HG02623 (cell line): ENCODE results near the gene DCDC2B.
"Not testable (repeated sequence)": the region's sequence is repeated elsewhere in the genome, so short reads cannot be mapped to it uniquely, and the experiment has no call there.

Experiments
- ATAC-seq: cut with Tn5 transposase; IDR thresholded peaks from one replicate; pipeline ENCODE4 v1.9.1; 2021; ENCODE audit warnings: moderate library complexity; ENCODE audit not compliant: unreplicated experiment

DCDC2B gene

GRCh38 chr1:32208891-32209328 is at the start of gene DCDC2B:
DCDC2B (plus strand) TSS chr1:32209089; CDS start chr1:32209094, 5 bp downstream.
- no peak for ATAC-seq

DNA sequence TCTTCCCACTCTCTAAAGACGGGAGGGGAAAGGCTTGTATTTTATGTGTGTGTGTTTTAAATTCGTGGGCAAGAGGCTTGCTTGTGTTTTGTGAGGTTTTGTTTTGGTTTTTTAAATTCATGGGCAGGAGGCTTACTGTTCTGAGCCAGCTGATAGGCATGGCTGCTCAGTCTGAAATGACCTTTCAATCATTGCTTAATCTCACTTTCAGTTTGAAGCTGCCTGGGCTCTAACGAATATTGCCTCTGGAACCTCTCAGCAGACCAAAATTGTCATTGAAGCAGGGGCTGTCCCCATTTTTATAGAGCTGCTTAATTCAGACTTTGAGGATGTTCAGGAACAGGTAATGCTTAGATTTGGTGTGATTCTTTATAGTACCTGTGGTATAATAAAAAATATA is 49.7 kb upstream of the DCDC2B start:
- ATAC-seq, result no peak

GRCh38 chr1:32163405-32163804 is 45.5 kb upstream of the DCDC2B start:
- no peak for ATAC-seq

DNA sequence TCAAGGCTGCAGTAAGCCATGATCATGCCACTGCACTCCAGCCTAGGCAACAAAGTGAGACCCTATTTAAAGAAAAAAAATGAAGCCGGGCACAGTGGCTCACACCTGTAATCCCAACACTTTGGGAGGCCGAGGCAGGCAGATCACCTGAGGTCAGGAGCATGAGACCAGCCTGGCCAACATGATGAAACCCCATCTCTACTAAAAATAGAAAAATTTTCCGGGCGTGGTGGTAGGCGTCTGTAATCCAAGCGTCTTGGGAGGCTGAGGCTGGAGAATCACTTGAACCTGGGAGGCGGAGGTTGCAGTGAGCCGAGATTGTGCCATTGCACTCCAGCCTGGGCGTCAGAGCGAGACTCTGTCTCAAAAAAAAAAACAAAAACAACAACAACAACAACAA is 43.3 kb upstream of the DCDC2B start:
- not testable (repeated sequence) for ATAC-seq

DNA sequence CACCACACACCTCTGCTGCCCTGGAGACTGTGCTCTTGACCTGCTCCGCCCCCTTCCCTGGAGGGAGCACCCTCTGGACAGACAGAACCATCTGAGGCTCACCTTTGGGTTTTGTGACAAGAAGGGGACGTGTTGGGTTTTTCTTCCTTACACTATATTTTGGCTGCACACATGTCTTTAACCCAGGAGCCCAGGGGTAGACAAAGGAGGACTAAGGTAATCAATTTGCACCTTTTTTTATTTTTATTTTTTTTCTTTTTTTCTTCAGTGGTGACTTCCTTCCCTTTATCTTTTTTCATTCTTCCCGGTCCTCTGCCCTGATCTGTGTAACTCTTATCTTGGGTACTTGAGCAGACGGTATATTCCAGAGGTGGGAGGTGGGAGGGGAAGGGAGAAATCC is 37.9 kb upstream of the DCDC2B start:
- no peak for ATAC-seq

DNA sequence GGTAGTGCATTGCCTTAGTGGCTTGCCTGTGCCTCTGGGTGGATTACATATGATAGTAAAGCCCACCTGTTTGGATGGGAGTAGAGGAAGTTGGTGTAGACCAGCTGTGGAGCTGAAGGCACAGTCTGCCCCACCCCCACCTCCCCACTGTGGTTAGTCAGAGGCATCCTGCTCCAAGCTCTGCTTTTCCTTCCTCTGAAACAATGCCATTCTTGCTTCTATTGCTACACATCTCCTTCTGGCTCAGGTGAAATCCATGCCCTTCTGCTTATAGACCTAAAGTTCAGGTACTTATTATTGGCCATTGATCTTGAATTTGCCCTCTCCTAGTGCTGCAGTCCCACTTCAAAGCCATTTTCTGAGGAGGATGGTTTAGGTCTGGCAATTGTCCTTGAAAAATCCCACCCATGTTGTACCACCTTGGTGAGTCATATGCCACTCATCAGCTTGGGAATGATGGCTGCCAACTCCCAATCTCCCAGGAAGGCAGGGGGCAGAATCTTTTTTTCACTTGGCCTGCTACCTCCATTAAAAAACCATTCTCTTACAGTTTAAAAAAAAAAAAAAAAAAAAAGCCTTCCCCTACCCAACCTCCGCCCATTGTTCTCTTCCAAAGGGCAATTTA is 36.2 kb upstream of the DCDC2B start:
- ATAC-seq, result no peak

- ATAC-seq, result no peak
Observed at GRCh38 chr1:32178380-32179192, 30.3 kb upstream of the DCDC2B start.

GRCh38 chr1:32179193-32179442 is 29.8 kb upstream of the DCDC2B start:
- ATAC-seq, result no peak

- ATAC-seq, result peak; percentile 84
Observed at GRCh38 chr1:32179443-32180185, 29.3 kb upstream of the DCDC2B start, which contains the start of gene TXLNA. TXLNA (plus strand) TSS chr1:32179675; CDS start chr1:32180346, 671 bp downstream.

GRCh38 chr1:32180186-32181060 is 28.5 kb upstream of the DCDC2B start:
- ATAC-seq, result no peak

- ATAC-seq, result no peak
Observed at GRCh38 chr1:32181065-32181464, 27.8 kb upstream of the DCDC2B start.

DNA sequence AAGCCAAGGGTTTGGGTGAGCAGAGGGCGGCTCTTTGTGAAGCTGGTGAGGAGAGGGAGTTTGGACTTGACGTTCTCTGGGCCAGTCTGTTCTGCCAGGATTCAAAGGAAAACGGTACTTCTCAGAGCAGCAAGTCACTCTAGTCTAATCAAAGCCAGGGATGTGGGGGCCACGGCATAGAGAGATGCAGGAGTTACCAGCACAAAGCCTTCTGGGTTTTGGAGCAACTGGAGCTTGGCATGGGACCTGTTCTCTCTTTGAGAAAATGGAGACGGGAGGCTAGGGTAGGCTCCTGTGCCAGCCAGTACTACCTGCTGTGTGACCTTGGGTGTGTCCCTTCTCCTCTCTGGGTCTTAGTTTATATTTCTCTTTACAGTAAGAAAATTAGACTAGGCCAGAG is 27.3 kb upstream of the DCDC2B start:
- no peak for ATAC-seq

DNA sequence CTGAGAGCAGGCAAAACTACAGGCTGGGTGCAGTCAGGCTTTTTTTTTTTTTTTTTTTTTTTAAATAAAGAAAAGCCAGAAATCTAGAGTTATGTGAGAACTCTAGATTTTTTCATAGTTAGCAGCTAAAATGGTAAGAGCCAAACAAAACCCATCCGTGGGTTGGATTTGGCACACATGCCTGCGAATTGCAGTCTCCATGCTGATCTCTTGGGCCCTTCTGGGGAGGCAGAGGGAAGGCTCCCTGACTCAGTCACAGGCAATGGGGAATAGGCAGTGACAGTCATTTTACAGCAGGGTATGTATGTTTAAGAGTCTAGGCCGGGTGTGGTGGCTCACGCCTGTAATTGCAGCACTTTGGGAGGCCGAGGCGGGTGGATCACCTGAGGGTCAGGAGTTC is 26.8 kb upstream of the DCDC2B start:
- no peak for ATAC-seq

GRCh38 chr1:32184650-32185049 is 24.2 kb upstream of the DCDC2B start:
- no peak for ATAC-seq

GRCh38 chr1:32186077-32186476 is 22.8 kb upstream of the DCDC2B start:
- ATAC-seq, result no peak

DNA sequence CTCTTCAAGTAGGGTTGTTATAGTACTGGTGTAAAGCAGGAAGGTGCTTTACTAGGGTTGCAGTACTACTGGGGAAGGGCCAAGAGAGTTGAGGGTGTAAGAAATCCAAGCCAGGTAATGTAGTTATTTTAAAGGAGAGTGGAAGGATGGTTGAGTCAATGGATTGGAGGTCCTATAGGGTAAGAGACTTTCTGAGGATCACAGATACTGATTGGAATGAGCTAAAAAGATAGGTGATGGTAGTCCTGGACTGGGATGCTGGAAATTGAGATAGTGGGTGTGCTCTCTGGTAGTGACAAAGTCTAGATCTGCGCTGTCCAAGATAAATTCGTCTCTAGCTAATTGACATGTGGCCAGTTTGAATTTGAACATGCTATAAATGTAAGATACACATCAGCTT is 22.4 kb upstream of the DCDC2B start:
- no peak for ATAC-seq

DNA sequence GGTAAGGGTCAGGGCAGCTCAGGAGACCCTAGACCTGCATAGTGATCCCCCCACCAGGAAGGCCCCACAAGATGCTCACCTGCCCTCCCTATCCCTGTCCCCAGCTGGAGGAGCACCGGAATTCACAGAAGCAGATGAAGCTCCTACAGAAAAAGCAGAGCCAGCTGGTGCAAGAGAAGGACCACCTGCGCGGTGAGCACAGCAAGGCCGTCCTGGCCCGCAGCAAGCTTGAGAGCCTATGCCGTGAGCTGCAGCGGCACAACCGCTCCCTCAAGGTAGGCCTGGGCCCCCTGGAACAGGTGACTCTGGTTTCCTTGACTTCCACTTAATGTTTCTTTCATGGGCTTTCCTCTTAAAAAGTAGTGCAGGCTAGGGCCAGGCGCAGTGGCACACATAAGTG is 21.0 kb upstream of the DCDC2B start:
- ATAC-seq, result no peak

GRCh38 chr1:32192220-32192948 is 16.5 kb upstream of the DCDC2B start:
- ATAC-seq, result no peak

DNA sequence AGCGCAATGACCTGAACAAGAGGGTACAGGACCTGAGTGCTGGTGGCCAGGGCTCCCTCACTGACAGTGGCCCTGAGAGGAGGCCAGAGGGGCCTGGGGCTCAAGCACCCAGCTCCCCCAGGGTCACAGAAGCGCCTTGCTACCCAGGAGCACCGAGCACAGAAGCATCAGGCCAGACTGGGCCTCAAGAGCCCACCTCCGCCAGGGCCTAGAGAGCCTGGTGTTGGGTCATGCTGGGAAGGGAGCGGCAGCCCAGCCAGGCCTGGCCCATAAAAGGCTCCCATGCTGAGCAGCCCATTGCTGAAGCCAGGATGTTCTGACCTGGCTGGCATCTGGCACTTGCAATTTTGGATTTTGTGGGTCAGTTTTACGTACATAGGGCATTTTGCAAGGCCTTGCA is 13.9 kb upstream of the DCDC2B start:
- no peak for ATAC-seq

DNA sequence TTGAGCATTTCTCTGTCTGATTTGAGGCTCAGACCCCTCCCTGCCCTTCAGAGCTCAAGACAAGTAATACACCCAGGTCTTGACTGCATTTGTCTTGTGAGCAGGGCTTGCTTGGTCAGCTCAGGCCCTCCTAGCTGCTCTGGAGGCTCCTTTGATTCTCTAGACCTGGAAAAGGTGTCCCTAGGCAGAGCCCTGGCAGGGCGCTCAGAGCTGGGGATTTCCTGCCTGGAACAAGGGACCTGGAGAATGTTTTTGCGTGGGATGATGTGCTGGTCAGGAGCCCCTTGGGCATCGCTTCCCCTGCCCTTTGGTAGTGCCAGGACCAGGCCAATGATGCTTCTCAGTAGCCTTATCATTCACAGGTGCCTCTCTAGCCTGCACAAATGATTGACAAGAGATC is 13.4 kb upstream of the DCDC2B start:
- ATAC-seq, result no peak
